Pancreas (tissue), 10 donors: ENCODE data around the gene IQGAP3. TPM values are rescaled to one million over a fixed set of nuclear protein-coding genes. Genes with fewer than 3 reads are reported as not detected.

Source experiments
- ATAC-seq, 4 donors: fragments of 200-7000 bp; cut with Tn5 transposase; one replicate each; pipeline versions ENCODE4 v1.8.0 to v1.9.1; 2020; ENCODE audit warnings: mild to moderate bottlenecking in 4 of 4, moderate library complexity in 4 of 4
- DNase-seq, 6 donors: peaks; one replicate each; pipeline ENCODE4 v3.0.0-alpha.2; 2020
- FAIRE-seq: peaks from 2 replicates; lab custom pipeline; 2012; peaks lifted over from hg19 to GRCh38; lab: Jason Lieb, UNC
- H3K27ac ChIP-seq, 4 donors: fragments of 200-600 bp; sonication (generic); 1 replicate in 3 of 4; 2 replicates in 1 of 4; pipeline versions ENCODE4 v1.5.0 to v1.8.0; 2020
- H3K27me3 ChIP-seq, 4 donors: fragments of 200-600 bp; one replicate each; pipeline ENCODE4 v1.8.0; 2021
- H3K36me3 ChIP-seq, 3 donors: fragments of 200-600 bp; sonication (generic) in 1 of 3; one replicate each; pipeline versions ENCODE4 v1.5.0 to v1.8.0; 2020 to 2021
- H3K4me1 ChIP-seq, 3 donors: fragments of 200-600 bp; one replicate each; pipeline ENCODE4 v1.8.0; 2021
- H3K4me3 ChIP-seq, 4 donors: fragments of 200-600 bp; sonication (generic) in 2 of 4; one replicate each; pipeline versions ENCODE4 v1.5.0 to v1.8.0; 2020 to 2021
- H3K9me3 ChIP-seq, 4 donors: fragments of 200-600 bp; one replicate each; pipeline ENCODE4 v1.8.0; 2021
- CTCF ChIP-seq, 4 donors: fragments of 200-600 bp; sonication (generic) in 3 of 4; IDR thresholded peaks; one replicate each; pipeline versions ENCODE4 v1.5.0 to v1.8.0; 2021; ENCODE audit warnings: antibody characterized with exemption in 4 of 4
- WGBS, 2 donors: extraction: QIAGEN DNeasy Blood & Tissue Kit; methylation state at CpG; one replicate each; pipeline ENCODE4 v1.1.7; 2013; 5-methylcytosine and 5-hydroxymethylcytosine counted together
- intact Hi-C, 3 donors: fragments of 100-400 bp; cut with DNase I; formaldehyde crosslinking; loops; one replicate each; pipeline versions ENCODE4 v1.11.1 to v1.14.2; 2022
- polyA plus RNA-seq, 2 donors: library from polyadenylated mRNA; stranded (reverse); fragments of 200-250 nt; gene quantifications; one replicate each; pipeline ENCODE4 v1.2.3, GENCODE V29; 2013
- total RNA-seq, 6 donors: library from RNA; stranded (reverse); fragmentation: NEBNext Ultra II Directional in 4 of 6; extraction: Animal tissue kit (Norgen Biotek cat#: 25700) in 4 of 6; gene quantifications; one replicate each; pipeline versions ENCODE4 v1.2.1 to v1.2.4, GENCODE V29; 2021 to 2023
- donor health status: healthy with polysubstance abuse.
- donor health status: DM: no; HTN: no; CAD: no; lungs with moderate emphysema.
- donor health status: DM: no; HTN: no; CAD: no.
- donor health status: control.
- donor health status: control.
- donor health status: Bipolar disorder and iron deficiency.
- donor health status: DM: yes; HTN: yes; CAD: no.
- donor health status: DM: no; HTN: no; CAD: no.
- donor health status: DM: no; HTN: no; CAD: no.
- donor health status: DM: yes; HTN: yes; CAD: no.

Gene IQGAP3
- total and polyA plus RNA-seq, 8 donors = 0.02 to 0.90 (median 0.23) TPM; not detected in 1

DNA sequence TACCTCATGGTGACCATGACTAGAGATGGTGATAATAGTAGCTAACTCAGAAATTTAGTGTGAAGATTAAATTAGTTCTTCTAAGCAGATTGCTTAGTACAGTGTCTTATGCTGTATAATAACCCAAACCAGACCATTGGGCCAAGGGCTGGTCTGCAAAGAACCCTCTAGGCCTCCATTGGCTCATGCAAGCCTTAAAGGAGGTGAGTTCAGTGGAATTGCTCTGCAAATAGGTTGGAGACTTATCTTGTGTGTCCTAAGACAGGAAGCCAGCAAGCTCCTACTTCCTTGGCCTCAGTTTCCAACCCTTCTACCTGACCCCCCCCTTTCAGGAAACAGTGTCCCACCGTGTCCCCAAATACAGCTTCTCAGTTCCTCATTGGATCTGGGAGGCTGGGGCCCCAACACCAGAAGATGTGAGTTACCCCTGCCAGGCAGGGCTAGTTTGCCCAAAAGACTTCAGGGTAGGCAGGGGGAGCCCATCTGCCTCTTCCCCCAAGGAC is 69.9 kb downstream of the IQGAP3 start:
- no peak for ATAC-seq
- TF ChIP-seq CTCF (IDR thresholded peaks at IDR 0.05) = no peak

DNA sequence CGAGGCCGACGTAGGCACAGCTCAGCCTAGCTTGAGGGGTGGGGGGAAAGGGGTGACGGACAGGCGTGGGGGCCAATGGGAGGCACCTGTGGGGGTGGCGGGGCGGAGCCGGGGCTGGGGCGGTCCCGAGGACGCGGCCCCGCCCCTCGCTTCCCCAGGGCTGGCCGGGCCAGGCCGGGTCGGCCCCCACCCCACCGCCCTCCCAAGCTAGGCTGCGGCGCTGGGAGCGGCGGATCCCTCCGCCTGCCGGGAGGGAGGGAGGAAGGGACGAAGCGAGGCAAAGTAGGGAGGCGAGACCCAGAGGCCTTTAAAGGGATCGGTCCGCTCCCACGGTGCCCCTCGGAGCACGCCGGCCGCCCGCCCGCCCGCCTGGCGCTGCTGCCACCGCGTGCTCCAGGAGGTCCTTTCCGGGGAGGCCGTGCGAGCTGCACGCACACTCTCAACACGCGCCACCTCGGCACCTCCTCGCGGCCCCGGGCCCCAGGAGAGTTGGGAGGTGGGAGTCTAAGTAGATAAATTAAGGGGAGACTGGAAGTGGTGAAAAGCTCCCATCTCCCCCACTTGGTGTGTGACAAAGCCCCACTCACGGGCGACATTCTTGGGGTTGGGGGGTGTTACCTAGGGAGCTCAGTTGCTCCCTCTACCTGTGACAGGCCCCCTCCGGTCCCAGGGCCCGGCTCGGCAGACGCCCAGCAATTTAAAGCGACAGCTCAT is 71.4 kb downstream of the IQGAP3 start:
- H3K27me3 ChIP-seq = no peaks in the 10 kb centered on the region
- DNase-seq (peak; percentile 93 to 98 (median 96)), ATAC-seq (peak; percentile 74 to 83 (median 82)), FAIRE-seq (no peak)
- peak overlapping the region; percentile 99 to 100 (median 100) for H3K27ac ChIP-seq
- 0 to 1% methylated on average over 46 to 57 of the region's 57 CpGs for WGBS, 2 donors
- H3K4me3 ChIP-seq = peak overlapping the region; percentile 95 to 98 (median 98)
- H3K4me1 ChIP-seq = peaks cover 45 to 64% (median 58%) of the 10 kb centered on the region in 3 donors
- peak in 3 of 4 donors; percentile 8 to 21 (median 20) for TF ChIP-seq CTCF (IDR thresholded peaks at IDR 0.05)
- no peaks in the 10 kb centered on the region for H3K9me3 ChIP-seq
- no peaks in the 10 kb centered on the region for H3K36me3 ChIP-seq
- intact Hi-C loops = no loop called here

More for the DNA sequence above, 69.9 kb downstream of the IQGAP3 start:
- Histone ChIP-seq H3K4me3 (no peak overlapping the region), H3K4me1 (peaks cover 30 to 50% (median 43%) of the 10 kb centered on the region in 3 donors), H3K27ac (peak overlapping the region; percentile 86 to 100 (median 100)), H3K9me3 (no peaks in the 10 kb centered on the region), H3K36me3 (no peaks in the 10 kb centered on the region), H3K27me3 (no peaks in the 10 kb centered on the region)
- no peak for DNase-seq
- FAIRE-seq = no peak
- WGBS, 2 donors = 67 to 69% methylated on average over 1 of the region's 1 CpG
- intact Hi-C loops = no loop called here

DNA sequence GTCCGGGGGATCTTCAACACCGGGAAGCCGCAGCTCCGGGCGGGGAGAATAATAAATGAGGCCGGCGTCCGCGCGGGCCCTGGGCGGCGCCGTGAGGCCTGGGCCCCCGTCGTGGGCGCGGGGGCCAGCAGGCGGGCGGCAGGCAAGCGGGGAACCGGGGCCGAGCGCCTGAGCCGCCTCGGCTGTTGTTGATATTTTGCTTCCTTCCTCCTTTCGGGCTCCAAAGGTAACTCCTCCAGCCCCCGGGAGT is 71.9 kb downstream of the IQGAP3 start, which contains the start of gene MEF2D:
TSS of gene MEF2D (minus strand) at position 233 of the 250 bp plus-strand sequence. CDS start 17,483 bp downstream, outside the sequence.
- peaks cover 50 to 65% (median 58%) of the 10 kb centered on the region in 3 donors for H3K4me1 ChIP-seq

GRCh38 chr1:156499842-156500542 is 72.4 kb downstream of the IQGAP3 start:
- peak in 3 of 4 donors; percentile 1 to 3 (median 3) for ATAC-seq
- H3K27ac ChIP-seq = peak overlapping the region; percentile 99 to 100 (median 100)
- TF ChIP-seq CTCF (IDR thresholded peaks at IDR 0.05) = no peak
- H3K4me1 ChIP-seq = peaks cover 54 to 68% (median 61%) of the 10 kb centered on the region in 3 donors
- WGBS, 2 donors = 0 to 1% methylated on average over 33 to 51 of the region's 51 CpGs
- H3K9me3 ChIP-seq = no peaks in the 10 kb centered on the region
- intact Hi-C loops = loop anchor here in 2 of 3 donors (5.0 kb wide), 1 partner anchor 38 kb away; no protein-coding TSS in a partner anchor
- no peaks in the 10 kb centered on the region for H3K27me3 ChIP-seq
- FAIRE-seq = no peak
- peak; percentile 56 to 86 (median 72) for DNase-seq
- peak overlapping the region; percentile 95 to 98 (median 98) for H3K4me3 ChIP-seq
- H3K36me3 ChIP-seq = no peaks in the 10 kb centered on the region

More for the DNA sequence above, 71.9 kb downstream of the IQGAP3 start, which contains the start of gene MEF2D:
- peak within 1 kb of the TSS; percentile 99 to 100 (median 100) for H3K27ac ChIP-seq
- no peaks in the 10 kb centered on the region for H3K36me3 ChIP-seq
- ATAC-seq (no peak), FAIRE-seq (no peak), DNase-seq (no peak)
- 0 to 1% methylated on average over 23 to 27 of the region's 27 CpGs for WGBS, 2 donors
- H3K4me3 ChIP-seq = peak within 1 kb of the TSS; percentile 95 to 98 (median 98)
- H3K9me3 ChIP-seq = no peaks in the 10 kb centered on the region
- H3K27me3 ChIP-seq = no peaks in the 10 kb centered on the region
- TF ChIP-seq CTCF (IDR thresholded peaks at IDR 0.05) = no peak
- intact Hi-C loops = no loop called here
